Activated naive CD4-positive, alpha-beta T cell treated with anti-CD3 and anti-CD28 coated beads, Interleukin-2, amount 50 U/mL, for 16 hours (primary cell): ENCODE results near the gene USP10.

Source experiments
- DNase-seq: peaks from one replicate; pipeline ENCODE4 v3.0.0-alpha.2; 2020

The USP10 gene

GRCh38 chr16:84778720-84779119 is 78.9 kb downstream of the USP10 start:
- DNase-seq, result no peak

GRCh38 chr16:84780063-84780462 is 80.3 kb downstream of the USP10 start:
- no peak for DNase-seq

GRCh38 chr16:84780544-84781376 is 81.0 kb downstream of the USP10 start:
- DNase-seq, result no peak

- no peak for DNase-seq
Measured at GRCh38 chr16:84782846-84783245, 83.0 kb downstream of the USP10 start.

GRCh38 chr16:84785843-84786581 is 86.2 kb downstream of the USP10 start:
- no peak for DNase-seq

GRCh38 chr16:84786605-84787262 is 86.9 kb downstream of the USP10 start:
- DNase-seq, result no peak

GRCh38 chr16:84787263-84787622 is 87.4 kb downstream of the USP10 start:
- DNase-seq, result no peak

GRCh38 chr16:84788920-84789391 is 89.2 kb downstream of the USP10 start:
- DNase-seq, result no peak

- DNase-seq, result no peak
Measured at GRCh38 chr16:84789431-84789830, 89.6 kb downstream of the USP10 start.

- DNase-seq, result no peak
Measured at GRCh38 chr16:84790301-84790700, 90.5 kb downstream of the USP10 start.

GRCh38 chr16:84791088-84791487 is 91.3 kb downstream of the USP10 start:
- no peak for DNase-seq

GRCh38 chr16:84791501-84791900 is 91.7 kb downstream of the USP10 start:
- DNase-seq, result no peak

GRCh38 chr16:84794186-84794585 is 94.4 kb downstream of the USP10 start:
- no peak for DNase-seq

GRCh38 chr16:84794626-84795025 is 94.8 kb downstream of the USP10 start:
- DNase-seq, result no peak

- DNase-seq, result no peak
Measured at GRCh38 chr16:84795329-84796053, 95.7 kb downstream of the USP10 start.

- no peak for DNase-seq
Measured at GRCh38 chr16:84800158-84800978, 100.6 kb downstream of the USP10 start.

GRCh38 chr16:84803146-84803545 is 103.3 kb downstream of the USP10 start:
- no peak for DNase-seq

- DNase-seq, result no peak
Measured at GRCh38 chr16:84804326-84804725, 104.5 kb downstream of the USP10 start.

GRCh38 chr16:84806256-84806889 is 106.6 kb downstream of the USP10 start:
- no peak for DNase-seq

GRCh38 chr16:84806890-84807258 is 107.1 kb downstream of the USP10 start:
- no peak for DNase-seq

- DNase-seq, result no peak
Measured at GRCh38 chr16:84807776-84808175, 108.0 kb downstream of the USP10 start.

- no peak for DNase-seq
Measured at GRCh38 chr16:84808826-84809225, 109.0 kb downstream of the USP10 start.
